B cell (primary cell): ENCODE measurements around the gene GGA2. TPM values are rescaled to one million over a fixed set of nuclear protein-coding genes. Genes with fewer than 3 reads are reported as not detected.
A peak's percentile ranks its signal among the peaks of the same experiment; 100 is the strongest.

Experiments used
- ATAC-seq: fragments of 200-7000 bp; cut with Tn5 transposase; one replicate; pipeline ENCODE4 v1.10.0; 2021; ENCODE audit warnings: low read depth, mild to moderate bottlenecking, moderate number of reproducible peaks, moderate library complexity
- CTCF ChIA-PET: fragments of 350-600 bp; sonication (Branson Sonifier 250); formaldehyde crosslinking; loops from one replicate; lab custom pipeline; 2021; ENCODE audit warnings: antibody characterized with exemption, inconsistent platforms; lab: Charles Lee
- POLR2A ChIA-PET: fragments of 350-600 bp; sonication (Branson Sonifier 250); formaldehyde crosslinking; loops from one replicate; lab custom pipeline; 2021; ENCODE audit warnings: antibody characterized with exemption; lab: Charles Lee
- DNase-seq: peaks from one replicate; pipeline ENCODE4 v3.0.0; 2013
- H2AFZ ChIP-seq: 2 replicates; pipeline ENCODE4 v1.6.1; 2012; ENCODE audit warnings: mild to moderate bottlenecking, low read depth, low read length; ENCODE audit not compliant: insufficient read depth, poor library complexity, severe bottlenecking
- H3K27ac ChIP-seq, 2 donors: 1 replicate in 1 of 2; 2 replicates in 1 of 2; pipeline ENCODE4 v1.5.1; 2012 to 2013; ENCODE audit warnings: low read length in 2 of 2, mild to moderate bottlenecking in 2 of 2, moderate library complexity in 1 of 2
- H3K27me3 ChIP-seq, 4 experiments: fragments of 200-600 bp in 1 of 4; sonication (generic) in 1 of 4; replicated peaks in 1 of 4; 1 replicate in 2 of 4; 2 replicates in 2 of 4; pipeline versions ENCODE4 v1.6.1 to v1.7.0; 2013 to 2016; ENCODE audit warnings: low read length in 3 of 4, mild to moderate bottlenecking in 2 of 4, mixed read lengths in 1 of 4, moderate library complexity in 1 of 4; ENCODE audit not compliant: insufficient read depth in 4 of 4, control insufficient read depth in 3 of 4; ENCODE audit errors: control extremely low read depth in 1 of 4
- H3K36me3 ChIP-seq, 2 experiments: replicated peaks in 1 of 2; 1 replicate in 1 of 2; 2 replicates in 1 of 2; pipeline versions ENCODE4 v1.6.1 to v1.7.1; 2013; ENCODE audit warnings: low read length in 1 of 2; ENCODE audit not compliant: insufficient read depth in 2 of 2, control insufficient read depth in 1 of 2; ENCODE audit errors: control extremely low read depth in 1 of 2, extremely low read depth in 1 of 2
- H3K4me1 ChIP-seq, 2 donors: fragments of 200-600 bp in 1 of 2; sonication (generic) in 1 of 2; 1 replicate in 1 of 2; 2 replicates in 1 of 2; pipeline versions ENCODE4 v1.5.1 to v1.6.1; 2013 to 2017; ENCODE audit warnings: low read length in 2 of 2; ENCODE audit not compliant: control insufficient read depth in 2 of 2, insufficient read depth in 2 of 2
- H3K4me2 ChIP-seq: replicated peaks from 2 replicates; pipeline ENCODE3; 2012; ENCODE audit warnings: mild to moderate bottlenecking, low read depth, low read length; ENCODE audit not compliant: poor library complexity, severe bottlenecking
- H3K4me3 ChIP-seq, 5 experiments: fragments of 200-600 bp in 1 of 5; sonication (generic) in 1 of 5; 1 replicate in 3 of 5; 2 replicates in 2 of 5; pipeline versions ENCODE4 v1.5.1 to v1.7.0; 2011 to 2016; ENCODE audit warnings: low read length in 4 of 5, mild to moderate bottlenecking in 4 of 5, low read depth in 2 of 5, control low read depth in 1 of 5, moderate library complexity in 1 of 5; ENCODE audit not compliant: insufficient read depth in 1 of 5; ENCODE audit errors: control extremely low read depth in 1 of 5, extremely low read depth in 1 of 5
- H3K79me2 ChIP-seq: fragments of 200-600 bp; sonication (generic); one replicate; pipeline ENCODE4 v1.6.0; 2016; ENCODE audit warnings: low read length; ENCODE audit not compliant: control insufficient read depth, insufficient read depth
- H3K9ac ChIP-seq: fragments of 200-600 bp; sonication (generic); 2 replicates; pipeline ENCODE4 v1.6.1; 2017; ENCODE audit warnings: mild to moderate bottlenecking, low read length, moderate library complexity
- H3K9me3 ChIP-seq, 3 donors: one replicate each; pipeline versions ENCODE4 v1.6.1 to v1.7.1; 2013; ENCODE audit warnings: low read length in 2 of 3; ENCODE audit not compliant: control insufficient read depth in 2 of 3, insufficient read depth in 1 of 3; ENCODE audit errors: control extremely low read depth in 1 of 3
- H4K20me1 ChIP-seq: 2 replicates; pipeline ENCODE4 v1.6.0; 2012; ENCODE audit warnings: mild to moderate bottlenecking, low read length; ENCODE audit not compliant: insufficient read depth, control insufficient read depth, poor library complexity, severe bottlenecking
- H3K27ac Mint-ChIP-seq: one replicate; pipeline ENCODE4 v1.8.0; 2021; ENCODE audit warnings: mixed read lengths
- H3K27me3 Mint-ChIP-seq: one replicate; pipeline ENCODE4 v1.8.0; 2021; ENCODE audit warnings: mixed read lengths
- H3K4me1 Mint-ChIP-seq: one replicate; pipeline ENCODE4 v1.8.0; 2021; ENCODE audit warnings: mixed read lengths
- H3K4me3 Mint-ChIP-seq: one replicate; pipeline ENCODE4 v1.8.0; 2021; ENCODE audit warnings: mixed read lengths
- H3K9me3 Mint-ChIP-seq: one replicate; pipeline ENCODE4 v1.8.0; 2022; ENCODE audit warnings: mixed read lengths; ENCODE audit not compliant: insufficient read depth
- CTCF ChIP-seq: fragments of 200-600 bp; IDR thresholded peaks from one replicate; pipeline ENCODE4 v1.8.0; 2022; ENCODE audit warnings: antibody characterized with exemption, mild to moderate bottlenecking
- EZH2 ChIP-seq: IDR thresholded peaks from 2 replicates; pipeline ENCODE4 v1.6.1; 2012; ENCODE audit warnings: borderline replicate concordance, low read depth, mild to moderate bottlenecking, moderate library complexity, low read length; ENCODE audit not compliant: insufficient read depth, poor library complexity, severe bottlenecking
- WGBS: methylation state at CpG from one replicate; pipeline ENCODE4 v1.1.5; 2013; ENCODE audit warnings: missing lambda C conversion rate; ENCODE audit not compliant: insufficient coverage; 5-methylcytosine and 5-hydroxymethylcytosine counted together
- intact Hi-C: fragments of 100-400 bp; cut with micrococcal nuclease; formaldehyde crosslinking; loops from one replicate; pipeline ENCODE4 v1.10.0; 2022
- polyA plus RNA-seq: library from polyadenylated mRNA; depleted of rRNA; stranded (reverse); fragments of >200 nt; gene quantifications from 2 replicates; pipeline ENCODE4 v1.2.3, GENCODE V29; 2012
- total RNA-seq, 2 donors: library from RNA; stranded (reverse); fragments of 120-200 nt in 1 of 2; gene quantifications; 1 replicate in 1 of 2; 2 replicates in 1 of 2; pipeline versions ENCODE4 v1.2.3 to v1.2.4, GENCODE V29; 2013 to 2022

Gene GGA2
- total and polyA plus RNA-seq, 2 donors (not counting 1 experiment from before 2014, with no cell fraction given) = 227 to 832 TPM

- no peak for ATAC-seq
- no peak overlapping the region for H3K4me3 ChIP-seq
- H3K27ac ChIP-seq = peak overlapping the region in 1 of 2 donors; percentile 31
- ChIA-PET CTCF (interaction anchor here (0.5 kb wide), 1 partner anchor 1292 kb away, joined by 3 read pairs; no protein-coding TSS in a partner anchor), POLR2A (interaction anchor here (0.6 to 0.9 kb wide), 2 partner anchors 12 kb away, joined by 3 to 5 read pairs; no protein-coding TSS in a partner anchor)
- TF ChIP-seq EZH2 = no peak
- no peak for TF ChIP-seq CTCF
- Mint-ChIP-seq H3K27me3 (no peaks in the 10 kb centered on the region), H3K4me1 (peaks cover 10% of the 10 kb centered on the region), H3K27ac (peak overlapping the region; percentile 71), H3K4me3 (no peak overlapping the region), H3K9me3 (no peaks in the 10 kb centered on the region)
- no peak overlapping the region for H2AFZ ChIP-seq
- no peak overlapping the region for H3K9ac ChIP-seq
- H3K79me2 ChIP-seq = peaks cover 59% of the 10 kb centered on the region
- no peak overlapping the region for H3K4me2 ChIP-seq
- H3K4me1 ChIP-seq = peaks cover 0 to 5% of the 10 kb centered on the region in 2 donors
- intact Hi-C loops = no loop called here
- 92% methylated on average over 3 of the region's 3 CpGs for WGBS
- no peak for DNase-seq
- peaks cover 8 to 96% of the 10 kb centered on the region in 2 experiments for H3K36me3 ChIP-seq
- no peaks in the 10 kb centered on the region for H3K9me3 ChIP-seq
- H3K27me3 ChIP-seq = no peaks in the 10 kb centered on the region
- H4K20me1 ChIP-seq = peaks cover 96% of the 10 kb centered on the region
These were observed 31.2 kb downstream of the GGA2 start for GRCh38 chr16:23479138-23479537.

GRCh38 chr16:23478566-23478965 lies 31.7 kb downstream of the GGA2 start:
- Histone ChIP-seq H3K4me2 (no peak overlapping the region), H3K27me3 (no peaks in the 10 kb centered on the region), H4K20me1 (peaks cover 96% of the 10 kb centered on the region), H3K9me3 (no peaks in the 10 kb centered on the region), H3K36me3 (peaks cover 12 to 99% of the 10 kb centered on the region in 2 experiments), H3K4me1 (peaks cover 0 to 5% of the 10 kb centered on the region in 2 donors), H3K9ac (no peak overlapping the region), H3K27ac (no peak overlapping the region), H2AFZ (no peak overlapping the region), H3K4me3 (no peak overlapping the region), H3K79me2 (peaks cover 53% of the 10 kb centered on the region)
- TF ChIP-seq CTCF = no peak
- TF ChIP-seq EZH2 = no peak
- Mint-ChIP-seq H3K9me3 (no peaks in the 10 kb centered on the region), H3K27ac (peak overlapping the region; percentile 10), H3K4me1 (peaks cover 10% of the 10 kb centered on the region), H3K27me3 (no peaks in the 10 kb centered on the region), H3K4me3 (no peak overlapping the region)
- ChIA-PET POLR2A (interaction anchor here (0.7 to 0.9 kb wide), 2 partner anchors 11 to 162 kb away, joined by 5 read pairs; partner anchors contain the start of gene PALB2), CTCF (no interaction called here)
- WGBS = 93% methylated on average over 2 of the region's 3 CpGs
- ATAC-seq (no peak), DNase-seq (no peak)
- intact Hi-C loops = no loop called here
